GM19467 (cell line): ENCODE measurements around the gene ERN2.
"Not testable (repeated sequence)": the region's sequence is repeated elsewhere in the genome, so short reads cannot be mapped to it uniquely, and the experiment has no call there.

Experiments
- ATAC-seq: cut with Tn5 transposase; IDR thresholded peaks from one replicate; pipeline ENCODE4 v1.9.1; 2021; ENCODE audit warnings: mild to moderate bottlenecking, moderate library complexity; ENCODE audit not compliant: unreplicated experiment

ERN2 gene

DNA sequence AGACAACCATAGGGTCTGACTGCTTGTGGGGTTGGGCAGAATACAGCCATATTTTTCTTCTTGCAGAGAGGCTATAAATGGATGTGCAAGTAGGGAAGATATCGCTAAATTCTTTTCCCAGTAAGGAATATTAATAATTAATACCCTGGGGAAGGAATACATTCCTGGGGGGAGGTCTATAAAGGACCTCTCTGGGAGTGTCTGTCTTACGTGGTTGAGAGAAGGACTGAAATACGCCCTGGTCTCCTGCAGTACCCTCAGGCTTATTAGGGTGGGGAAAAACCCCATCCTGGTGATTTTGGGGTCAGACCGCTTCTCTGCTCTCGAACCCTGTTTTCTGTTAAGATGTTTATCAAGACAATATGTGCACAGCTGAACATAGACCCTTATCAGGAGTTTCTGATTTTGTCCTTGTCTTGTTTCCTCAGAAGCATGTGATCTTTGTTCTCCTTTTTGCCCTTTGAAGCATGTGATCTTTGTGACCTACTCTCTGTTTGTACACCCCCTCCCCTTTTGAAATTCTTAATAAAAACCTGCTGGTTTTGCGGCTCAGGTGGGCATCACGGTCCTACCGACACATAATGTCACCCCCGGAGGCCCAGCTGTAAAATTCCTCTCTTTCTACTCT lies 9.7 kb upstream of the ERN2 start:
- ATAC-seq = not testable (repeated sequence)

DNA sequence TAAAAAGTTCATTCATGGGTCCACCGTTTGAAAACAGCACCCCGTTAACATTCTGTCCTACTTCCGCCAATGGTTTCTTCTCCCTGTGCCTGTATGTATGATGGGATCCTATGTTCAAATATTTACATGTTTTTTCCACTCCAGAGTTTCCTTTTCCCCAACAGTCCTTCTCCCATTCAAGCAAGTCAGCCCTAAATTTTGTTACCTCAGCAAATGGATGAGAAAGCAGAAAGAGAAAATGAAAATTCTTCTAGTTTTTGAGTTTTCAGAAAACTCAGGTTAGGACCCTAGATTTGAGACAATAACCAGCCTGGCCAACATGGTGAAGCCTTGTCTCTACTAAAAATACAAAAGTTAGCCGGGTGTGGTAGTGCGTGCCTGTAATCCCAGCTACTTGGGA lies 3.5 kb upstream of the ERN2 start:
- ATAC-seq = no peak

DNA sequence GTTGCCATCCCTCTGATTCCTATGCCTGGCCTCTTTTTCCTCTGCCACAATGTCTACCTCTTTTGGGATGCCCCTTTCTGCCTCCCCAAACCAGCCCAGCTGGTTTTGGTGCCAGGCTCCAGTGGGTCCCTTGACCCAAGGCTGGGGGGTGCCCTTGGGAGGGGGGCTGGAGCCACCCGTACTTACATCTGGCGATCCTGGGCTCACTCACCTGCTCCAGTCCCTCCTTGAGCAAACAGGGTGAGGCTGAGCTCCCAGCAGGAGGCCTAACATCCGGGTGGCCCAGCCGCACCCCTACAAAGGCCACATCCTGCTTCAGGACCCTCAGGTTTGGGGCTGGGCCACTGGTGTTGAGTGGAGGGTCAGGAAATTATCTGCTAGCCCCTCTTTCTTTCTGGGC lies 1.2 kb downstream of the ERN2 start:
- no peak for ATAC-seq

DNA sequence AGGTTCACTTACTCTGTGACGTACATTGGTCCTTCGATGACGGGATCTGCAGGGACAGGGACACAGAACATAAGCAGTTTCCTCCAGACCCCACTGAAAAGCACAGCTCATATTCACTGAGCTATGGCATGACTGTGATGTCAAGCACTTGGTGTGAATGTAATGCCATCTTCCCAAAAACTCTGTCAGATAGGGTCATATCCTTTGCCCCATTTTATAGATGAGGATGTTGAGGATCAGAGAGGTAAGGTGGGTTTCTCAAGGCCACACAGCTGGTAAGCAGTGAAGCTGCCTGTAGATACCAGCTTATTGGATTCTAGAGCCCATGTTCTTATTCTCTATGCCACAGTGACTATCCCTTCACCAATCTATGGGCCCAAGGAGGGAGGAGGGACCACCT lies 2.5 kb downstream of the ERN2 start:
- no peak for ATAC-seq

DNA sequence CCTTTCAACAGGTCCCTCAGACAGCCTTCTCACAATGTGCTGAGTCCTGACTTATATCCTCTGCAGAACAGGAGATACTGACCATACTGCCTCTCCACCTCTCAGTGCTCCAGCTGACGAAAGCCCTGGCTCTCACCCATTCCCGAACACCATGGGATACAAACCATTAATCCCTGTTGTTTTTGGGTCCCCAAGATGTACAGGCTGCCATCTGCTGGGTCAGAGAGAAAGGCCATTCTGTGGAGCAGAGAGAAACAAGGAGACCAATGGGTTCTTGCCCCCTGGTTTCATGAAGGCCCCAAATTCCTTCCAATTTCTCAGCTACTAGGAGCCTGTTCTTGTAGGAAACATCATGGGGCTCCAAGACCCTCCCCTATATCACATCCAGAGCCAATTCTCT lies 3.0 kb downstream of the ERN2 start:
- ATAC-seq = no peak

DNA sequence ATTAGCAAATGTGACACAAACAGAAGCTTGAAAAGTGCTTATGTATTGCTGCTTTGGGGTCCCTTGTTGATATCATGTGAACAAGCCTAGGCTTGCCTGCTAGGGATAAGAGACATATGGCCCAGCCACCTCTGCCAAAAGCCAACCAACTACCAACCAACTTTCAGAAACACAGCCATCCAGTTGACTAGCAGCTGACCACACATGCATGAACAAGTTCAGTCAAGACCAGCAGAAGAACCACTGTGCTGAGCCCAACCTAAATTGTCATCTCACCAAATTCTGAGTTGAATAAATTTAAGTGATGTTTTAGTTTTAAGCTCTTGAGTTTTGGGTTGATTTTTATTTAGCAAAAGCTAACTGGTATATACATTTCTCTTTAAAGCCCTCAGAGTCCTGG lies 3.5 kb downstream of the ERN2 start:
- ATAC-seq = no peak

DNA sequence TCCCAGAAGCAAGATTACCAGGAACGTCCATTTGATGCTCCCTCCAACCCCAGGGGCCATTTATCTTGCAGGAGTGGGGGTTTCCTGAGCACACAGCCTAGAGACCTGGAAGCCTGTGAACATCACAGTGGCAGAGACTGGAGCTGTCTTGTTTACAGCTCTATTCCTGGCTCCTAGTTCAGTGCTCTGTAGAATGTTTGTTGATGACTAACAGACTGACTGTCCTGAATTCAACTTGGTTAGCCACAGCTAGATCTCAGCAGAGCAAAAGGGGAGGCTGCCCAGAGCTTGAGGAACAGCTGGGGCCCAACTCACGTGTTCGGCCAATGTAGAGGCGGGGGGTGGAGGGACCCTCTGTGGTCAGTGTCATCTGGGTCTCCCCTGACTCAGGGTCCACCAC lies 6.6 kb downstream of the ERN2 start:
- no peak for ATAC-seq

DNA sequence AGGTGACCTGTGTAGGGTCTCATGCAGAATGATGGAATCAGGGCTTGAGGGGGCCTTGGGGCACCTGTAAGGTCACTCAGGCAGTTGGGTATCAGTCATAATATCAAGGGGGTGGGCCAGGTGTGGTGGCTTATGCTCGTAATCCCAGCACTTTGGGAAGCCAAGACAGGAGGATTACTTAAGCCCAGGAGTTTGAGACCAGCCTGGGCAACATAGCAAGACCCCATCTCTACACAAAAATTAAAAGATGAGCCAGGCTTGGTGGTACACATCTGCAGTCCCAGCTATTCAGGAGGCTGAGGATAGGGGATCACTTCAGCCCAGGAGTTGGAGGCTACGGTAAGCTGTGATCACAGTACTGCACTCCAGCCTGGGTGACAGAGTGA lies 7.5 kb downstream of the ERN2 start:
- ATAC-seq = no peak

DNA sequence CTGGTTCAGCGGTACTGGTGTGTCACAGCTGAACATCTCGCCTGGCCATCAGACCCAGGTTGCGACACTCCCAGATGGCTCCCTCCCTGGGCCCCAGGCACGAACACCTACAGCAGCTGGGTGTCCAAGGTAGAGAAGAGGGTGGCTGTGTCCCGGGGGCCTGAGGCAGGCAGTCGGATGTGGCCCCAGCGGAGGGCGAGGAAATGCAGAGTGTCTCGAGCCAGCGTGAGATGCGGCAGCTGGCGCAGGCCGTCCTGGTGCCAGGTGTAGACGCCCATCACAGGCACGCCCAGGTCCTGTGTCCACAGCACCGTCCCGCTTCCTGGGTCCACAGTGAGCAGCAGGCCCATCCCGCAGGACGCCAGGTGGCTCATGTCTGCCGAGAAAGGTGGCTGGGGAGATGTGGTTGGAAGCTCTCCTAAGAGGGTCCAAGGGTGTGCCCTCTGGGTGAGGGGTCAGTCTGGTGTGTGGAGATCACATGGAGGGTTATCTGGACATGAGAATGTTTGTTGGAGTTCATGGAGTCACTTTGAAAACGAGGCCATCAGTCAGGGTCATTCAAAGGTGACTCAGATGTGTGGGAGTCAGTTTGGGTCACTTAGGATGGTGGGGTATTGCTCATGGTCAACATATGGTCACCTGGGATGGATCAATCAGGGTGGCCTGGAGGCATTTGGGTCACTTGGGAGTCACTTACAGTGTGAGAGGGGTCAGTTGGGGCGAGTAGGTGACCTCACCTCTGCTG lies 8.1 kb downstream of the ERN2 start:
- ATAC-seq = no peak

DNA sequence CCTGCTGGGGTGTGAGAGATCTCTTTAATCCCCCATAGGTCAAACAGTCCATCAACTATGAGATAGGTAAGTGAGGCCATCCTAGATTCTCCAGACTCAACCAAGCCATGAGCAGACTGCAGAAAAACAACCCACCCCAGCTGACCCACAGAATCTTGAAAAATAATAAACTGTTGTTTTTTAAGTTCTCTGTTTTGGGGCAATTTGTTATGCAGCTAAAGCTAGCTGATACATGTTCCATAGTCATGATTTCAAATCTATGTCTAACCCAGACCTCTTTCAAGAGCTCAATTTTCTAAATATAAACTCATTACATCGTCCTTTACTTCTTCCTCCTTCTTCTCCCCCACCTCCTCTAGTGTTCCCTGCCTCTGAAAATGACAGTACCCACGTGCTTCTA lies 10.1 kb downstream of the ERN2 start:
- no peak for ATAC-seq

DNA sequence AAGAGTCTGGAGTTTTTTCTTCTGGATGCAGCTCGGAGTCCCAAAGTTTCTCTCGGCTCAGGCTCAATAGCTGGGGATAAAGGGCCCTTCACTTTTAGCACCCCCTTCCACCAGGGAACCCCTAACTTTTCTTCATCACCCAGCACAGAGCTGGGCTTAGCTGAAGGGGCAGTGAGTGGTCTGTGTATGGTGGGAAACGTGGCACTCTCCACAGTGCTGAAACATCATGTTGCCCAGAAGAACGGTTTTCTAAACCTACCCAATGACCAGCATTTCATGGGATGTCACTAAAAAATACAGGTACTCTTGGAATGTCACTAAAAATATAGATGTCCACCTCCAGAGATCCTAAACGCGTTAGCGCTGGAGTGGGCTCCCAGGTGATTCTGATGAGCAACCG lies 12.0 kb downstream of the ERN2 start:
- no peak for ATAC-seq

DNA sequence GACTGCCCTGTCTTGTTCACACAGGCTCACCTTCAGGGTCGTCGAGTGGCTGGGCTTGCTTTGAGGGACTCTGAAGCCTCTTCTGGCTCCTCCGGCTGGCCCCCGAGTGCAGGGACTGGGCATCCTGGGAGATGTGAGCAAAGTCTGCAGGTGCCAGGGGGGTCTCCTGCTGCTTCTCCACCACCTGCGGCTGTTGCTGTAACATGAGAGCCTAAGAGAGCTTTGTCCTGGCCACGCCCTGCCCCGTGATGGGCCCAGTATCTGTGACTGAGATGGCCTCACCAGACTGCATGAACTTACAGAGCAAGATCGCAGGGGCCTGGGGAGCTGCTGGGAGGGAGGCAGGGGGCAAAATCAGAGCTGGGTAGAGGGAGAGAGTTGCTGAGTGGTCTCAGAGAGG lies 12.5 kb downstream of the ERN2 start:
- no peak for ATAC-seq

DNA sequence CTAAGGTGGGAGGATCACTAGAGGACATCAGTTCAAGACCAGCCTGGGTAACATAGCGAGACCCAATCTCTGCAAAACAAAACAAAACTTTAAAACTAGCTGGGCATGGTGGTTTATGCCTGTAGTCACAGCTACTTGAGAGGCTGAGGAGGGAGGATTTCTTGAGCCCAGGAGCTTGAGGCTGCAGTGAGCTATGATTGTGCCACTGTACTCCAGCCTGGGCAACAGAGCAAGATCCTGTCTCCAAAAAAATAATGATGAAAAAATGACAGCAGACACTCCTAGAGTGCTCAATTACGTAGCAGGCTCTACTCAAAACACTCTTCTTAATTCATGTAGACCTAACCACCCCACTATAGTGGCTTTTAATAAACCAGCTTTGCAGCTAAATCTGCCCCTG lies 12.9 kb downstream of the ERN2 start:
- ATAC-seq = no peak

DNA sequence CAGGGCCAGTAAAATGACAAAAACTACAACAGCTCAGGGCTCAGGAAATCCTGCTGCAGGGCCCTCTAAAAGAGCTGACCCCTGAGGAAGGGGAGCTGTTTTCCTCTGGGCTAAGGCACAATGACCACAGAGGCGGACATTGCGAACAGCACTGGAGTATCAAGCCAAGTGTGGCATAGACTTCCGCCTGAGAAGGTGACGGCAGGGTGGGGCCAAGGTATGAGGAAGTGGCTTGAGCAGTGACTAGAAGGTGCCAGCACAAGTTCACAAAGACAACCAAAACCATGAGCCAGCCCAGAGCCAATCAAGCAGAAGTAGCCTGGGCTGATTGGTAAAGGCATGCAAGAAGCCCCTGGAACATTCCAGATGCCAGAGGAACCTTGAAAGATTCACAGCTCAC lies 13.9 kb downstream of the ERN2 start:
- no peak for ATAC-seq

DNA sequence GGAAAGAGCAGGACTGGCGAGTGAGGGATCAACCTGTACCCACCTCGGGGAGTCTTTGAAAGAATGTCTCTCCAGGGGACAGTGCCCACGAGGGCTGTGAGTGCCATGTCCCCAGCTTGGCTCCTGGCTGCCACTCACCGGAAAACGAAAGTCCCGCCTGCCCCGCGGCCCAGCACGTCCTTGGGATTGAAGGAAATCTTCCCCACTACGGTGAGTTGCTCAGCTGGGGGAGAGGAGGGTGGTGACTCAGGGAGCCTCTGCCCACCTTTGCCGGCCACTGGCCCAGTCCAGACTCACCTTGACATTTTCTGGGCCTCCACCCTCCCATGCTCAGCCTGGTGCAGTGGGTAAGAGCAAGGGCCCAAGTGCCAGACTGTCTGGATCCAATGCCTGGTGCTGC lies 17.3 kb downstream of the ERN2 start:
- ATAC-seq = no peak

DNA sequence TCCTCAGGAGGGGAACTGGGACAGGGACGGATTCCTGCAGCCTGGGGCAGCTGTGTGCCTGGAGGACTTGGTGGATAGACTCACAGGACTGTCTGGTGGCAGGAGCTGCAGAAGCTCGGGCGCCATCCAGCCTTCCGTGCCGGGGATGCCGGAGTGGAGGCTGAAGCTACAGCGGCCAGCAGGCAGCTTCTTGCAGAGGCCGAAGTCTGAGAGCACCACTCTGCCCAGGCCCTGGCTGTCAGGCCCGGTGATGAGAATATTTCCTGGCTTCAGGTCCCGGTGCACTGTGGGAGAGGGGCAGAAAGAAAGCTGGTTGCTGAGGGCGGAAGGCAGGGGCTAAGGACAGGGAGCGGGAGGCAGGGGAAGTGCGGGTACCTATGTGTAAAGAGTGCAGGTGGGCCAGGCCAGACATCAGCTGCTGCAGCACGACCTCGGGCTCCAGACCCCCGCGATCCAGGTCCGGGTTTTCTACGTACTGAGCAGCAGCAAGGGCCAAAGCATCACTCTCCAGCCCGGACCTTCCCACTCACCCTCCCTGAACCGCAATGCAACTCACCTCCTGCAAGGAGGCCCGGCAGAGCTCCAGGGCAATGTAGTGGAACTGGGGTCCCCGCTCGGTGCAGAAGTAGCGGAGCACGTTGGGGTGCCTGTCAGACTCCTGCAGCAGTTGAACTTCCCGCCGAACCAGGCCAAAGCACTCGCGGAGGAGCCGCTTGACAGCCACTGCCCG lies 18.2 kb downstream of the ERN2 start:
- ATAC-seq = no peak

DNA sequence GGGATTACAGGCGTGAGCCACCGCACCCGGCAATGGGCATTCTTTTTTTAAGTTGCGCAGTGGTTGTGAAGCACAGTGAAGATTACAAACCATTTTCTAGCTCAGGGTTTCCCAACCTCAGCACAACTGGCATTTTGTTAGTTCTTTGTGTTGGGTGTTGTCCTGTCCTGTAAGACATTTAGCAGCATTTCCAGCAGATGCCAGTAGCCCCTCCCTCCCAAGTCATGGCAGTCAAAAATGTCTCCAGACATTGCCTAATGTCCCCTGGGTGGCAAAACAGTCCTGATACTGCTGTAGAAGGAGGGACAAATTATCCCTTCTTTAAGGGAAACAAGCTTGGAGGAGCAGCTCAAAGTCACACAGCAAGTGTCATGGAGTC lies 18.8 kb downstream of the ERN2 start:
- no peak for ATAC-seq

DNA sequence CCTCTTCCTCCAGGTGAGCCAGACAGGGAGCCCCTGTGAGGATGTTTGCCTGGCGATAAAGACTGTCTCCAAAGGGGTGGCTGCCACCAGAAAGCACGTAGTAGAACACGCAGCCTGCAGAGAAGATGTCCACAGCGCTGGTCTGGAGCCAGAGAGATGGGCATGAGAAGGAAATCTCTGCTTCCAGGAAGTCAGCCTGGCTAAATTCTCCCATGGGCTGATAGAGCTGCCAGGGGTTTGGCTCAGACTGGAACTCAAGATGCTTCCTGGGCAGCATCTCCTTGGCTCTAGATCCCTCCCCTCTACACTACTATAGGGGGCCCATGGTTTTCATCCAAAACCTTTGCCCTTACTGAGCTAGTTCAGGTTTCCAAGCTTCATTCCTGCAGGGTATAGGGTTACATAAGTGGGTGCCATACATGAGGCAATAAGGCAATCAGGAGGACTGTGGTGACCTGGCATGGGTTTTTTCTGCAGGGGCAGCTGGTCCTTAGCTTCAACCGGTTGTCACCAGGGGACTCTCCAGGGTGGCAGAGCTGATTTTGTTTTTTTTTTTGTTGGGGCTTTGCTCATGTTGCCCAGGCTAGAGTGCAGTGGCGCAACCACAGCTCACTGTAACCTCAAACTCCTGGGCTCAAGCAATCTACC lies 20.7 kb downstream of the ERN2 start:
- no peak for ATAC-seq

DNA sequence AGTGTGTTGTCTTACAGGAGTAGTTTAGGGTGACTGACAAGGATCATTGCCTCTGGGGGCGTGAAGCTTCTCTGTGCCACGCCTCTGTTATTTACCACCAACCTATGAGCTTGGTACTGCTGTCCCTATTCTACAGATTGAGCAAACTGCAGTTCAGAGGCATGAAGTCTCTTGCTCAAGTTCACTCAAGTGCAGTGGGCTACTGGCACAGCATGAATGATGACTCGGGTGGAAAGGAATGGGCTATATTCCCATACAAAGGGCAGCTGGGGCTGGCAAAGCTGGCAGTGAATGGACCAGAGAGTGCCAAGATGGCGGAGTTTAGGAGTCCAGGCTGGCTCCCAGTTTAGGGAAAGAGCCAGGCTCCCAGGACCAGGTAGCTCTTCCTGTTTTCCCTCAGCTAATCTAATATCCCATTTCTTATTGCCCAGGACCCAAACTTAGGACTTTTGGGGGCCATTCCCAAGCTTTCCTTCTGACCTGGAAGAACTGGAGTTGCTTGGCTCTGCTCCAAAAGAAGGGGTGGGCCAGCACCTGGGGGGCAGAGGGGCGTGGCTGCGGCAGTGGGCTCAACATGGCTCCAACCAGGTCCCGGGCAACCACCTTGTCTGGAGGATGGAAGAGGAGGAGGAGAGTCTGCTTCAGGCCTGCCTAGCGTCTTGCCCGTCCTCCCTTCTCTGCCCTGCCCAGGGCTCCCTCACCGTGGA lies 21.4 kb downstream of the ERN2 start:
- ATAC-seq = no peak

DNA sequence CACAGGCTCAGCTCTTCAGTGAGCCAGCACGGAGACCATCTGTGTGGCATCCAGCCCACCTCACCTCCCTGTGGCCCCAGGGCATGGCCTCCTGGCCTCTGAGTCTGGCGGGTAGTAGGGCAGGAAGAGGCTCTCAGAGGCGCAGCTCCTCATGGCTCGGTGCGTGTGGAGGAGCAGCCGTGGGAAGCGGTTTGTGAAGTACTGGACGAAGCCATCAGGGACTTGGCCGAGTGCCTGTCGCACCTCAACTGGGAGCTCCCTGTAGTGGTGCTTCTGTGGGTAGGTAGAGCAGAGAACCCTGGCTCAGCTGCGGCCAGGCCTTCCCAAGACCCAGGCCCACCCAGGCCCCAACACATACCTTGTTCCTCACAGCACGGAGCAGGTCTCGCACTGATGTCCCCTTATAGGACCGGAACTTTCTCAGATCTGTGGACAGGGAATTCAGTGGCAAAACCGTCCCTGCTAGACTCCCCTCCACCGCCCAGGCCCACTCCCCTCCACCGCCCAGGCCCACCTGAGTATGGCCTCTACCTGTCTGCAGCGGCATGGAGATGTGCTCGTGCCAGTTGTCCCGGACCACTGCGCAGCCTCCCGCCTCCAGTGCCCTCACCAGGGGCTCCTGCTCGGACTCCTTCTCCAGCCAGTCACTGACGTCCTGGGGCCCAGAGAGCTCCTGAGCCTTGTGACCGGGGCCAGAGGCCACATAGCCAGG lies 22.1 kb downstream of the ERN2 start:
- no peak for ATAC-seq
